Skeletal muscle cell (primary cell): ENCODE data around the gene DSG1.
A peak's percentile ranks its signal among the peaks of the same experiment; 100 is the strongest.
"Not testable (repeated sequence)": the region's sequence is repeated elsewhere in the genome, so short reads cannot be mapped to it uniquely, and the experiment has no call there.

Experiments used
- DNase-seq: peaks from one replicate; pipeline ENCODE4 v3.0.0-alpha.2; 2010; ENCODE audit warnings: low read depth
- H3K4me3 ChIP-seq: 2 replicates; pipeline ENCODE4 v1.5.1; 2011; ENCODE audit warnings: low read depth, mild to moderate bottlenecking, control low read depth, low read length, moderate library complexity

Gene DSG1

GRCh38 chr18:31317860-31318259 is at the start of gene DSG1:
DSG1 (plus strand) TSS chr18:31318160; CDS start chr18:31318301, 141 bp downstream.
- no peak within 1 kb of the TSS for H3K4me3 ChIP-seq
- DNase-seq = no peak

GRCh38 chr18:31268985-31269406 is 49.0 kb upstream of the DSG1 start:
- no peak for DNase-seq

GRCh38 chr18:31269566-31269965 is 48.4 kb upstream of the DSG1 start:
- H3K4me3 ChIP-seq = no peak overlapping the region
- no peak for DNase-seq

More at GRCh38 chr18:31268985-31269406, 49.0 kb upstream of the DSG1 start:
- H3K4me3 ChIP-seq = no peak overlapping the region

GRCh38 chr18:31270578-31270977 is 47.4 kb upstream of the DSG1 start:
- no peak for DNase-seq
- H3K4me3 ChIP-seq = no peak overlapping the region

GRCh38 chr18:31273812-31274527 is 44.0 kb upstream of the DSG1 start:
- no peak for DNase-seq
- no peak overlapping the region for H3K4me3 ChIP-seq

GRCh38 chr18:31274931-31275330 is 43.0 kb upstream of the DSG1 start:
- H3K4me3 ChIP-seq = no peak overlapping the region
- DNase-seq = peak; percentile 20

GRCh38 chr18:31275722-31276463 is 42.1 kb upstream of the DSG1 start:
- no peak overlapping the region for H3K4me3 ChIP-seq
- peak; percentile 4 for DNase-seq

GRCh38 chr18:31278609-31279071 is 39.3 kb upstream of the DSG1 start:
- no peak for DNase-seq
- no peak overlapping the region for H3K4me3 ChIP-seq

- DNase-seq = no peak
- no peak overlapping the region for H3K4me3 ChIP-seq
Observed at GRCh38 chr18:31280502-31280901, 37.5 kb upstream of the DSG1 start.

- no peak for DNase-seq
- H3K4me3 ChIP-seq = no peak overlapping the region
Observed at GRCh38 chr18:31281437-31281836, 36.5 kb upstream of the DSG1 start.

GRCh38 chr18:31289446-31289845 is 28.5 kb upstream of the DSG1 start:
- DNase-seq, H3K4me3 ChIP-seq: not testable (repeated sequence)

GRCh38 chr18:31291688-31292087 is 26.3 kb upstream of the DSG1 start:
- no peak overlapping the region for H3K4me3 ChIP-seq
- DNase-seq = no peak

- no peak for DNase-seq
- no peak overlapping the region for H3K4me3 ChIP-seq
Observed at GRCh38 chr18:31294199-31294747, 23.7 kb upstream of the DSG1 start.

GRCh38 chr18:31297248-31297647 is 20.7 kb upstream of the DSG1 start:
- no peak for DNase-seq

GRCh38 chr18:31301201-31301655 is 16.7 kb upstream of the DSG1 start:
- no peak overlapping the region for H3K4me3 ChIP-seq
- peak; percentile 16 for DNase-seq

More at GRCh38 chr18:31297248-31297647, 20.7 kb upstream of the DSG1 start:
- H3K4me3 ChIP-seq = no peak overlapping the region

GRCh38 chr18:31302991-31303390 is 15.0 kb upstream of the DSG1 start:
- no peak overlapping the region for H3K4me3 ChIP-seq
- no peak for DNase-seq

GRCh38 chr18:31303771-31304170 is 14.2 kb upstream of the DSG1 start:
- H3K4me3 ChIP-seq = no peak overlapping the region
- DNase-seq = no peak

- DNase-seq = no peak
- H3K4me3 ChIP-seq = no peak overlapping the region
Observed at GRCh38 chr18:31309115-31309514, 8.8 kb upstream of the DSG1 start.

- no peak overlapping the region for H3K4me3 ChIP-seq
- no peak for DNase-seq
Observed at GRCh38 chr18:31316974-31317373, 986 bp upstream of the DSG1 start.

- DNase-seq = no peak
- H3K4me3 ChIP-seq = no peak overlapping the region
Observed at GRCh38 chr18:31321719-31322118, 3.8 kb downstream of the DSG1 start.
